ENCODE data around the gene TSPAN14. TPM values are rescaled to one million over a fixed set of nuclear protein-coding genes. Genes with fewer than 3 reads are reported as not detected.
A peak's percentile ranks its signal among the peaks of the same experiment; 100 is the strongest.

The TSPAN14 gene
- total and polyA plus RNA-seq, 2 of the 13 experiments (the other 11 are each of a cell fraction or from before 2014, with no cell fraction given), result 24.1 to 80.6 TPM

GRCh38 chr10:80454513-80455460, 677 bp downstream of the TSPAN14 start (continued):
- TF ChIP-seq ZSCAN31 (CRISPR knock-in tag; IDR thresholded peaks at IDR 0.05; ENCODE audit: low read depth) (no peak), HNRNPL (IDR thresholded peaks at IDR 0.05; ENCODE audit: low read depth, low read length) (0 out of 2 replicates have a peak, but pooled peaks have one; percentile 39), RFX1 (IDR thresholded peaks at IDR 0.05) (no peak), ARID5B (CRISPR knock-in tag; IDR thresholded peaks at IDR 0.05) (no peak), ZNF138 (CRISPR knock-in tag; IDR thresholded peaks at IDR 0.05; ENCODE audit: low read depth) (no peak), STAG1 (CRISPR knock-in tag; IDR thresholded peaks at IDR 0.05) (no peak), ZMAT3 (CRISPR knock-in tag; conservative IDR thresholded peaks at IDR 0.05) (peak; percentile 44; the same call in 1 of the 2 replicates), JUNB (CRISPR knock-in tag; IDR thresholded peaks at IDR 0.05; ENCODE audit: borderline replicate concordance) (no peak), ZFP36L1 (CRISPR knock-in tag; IDR thresholded peaks at IDR 0.05) (no peak), ZBTB43 (CRISPR knock-in tag; conservative IDR thresholded peaks at IDR 0.05) (no peak), MED8 (CRISPR knock-in tag; IDR thresholded peaks at IDR 0.05; ENCODE audit: insufficient replicate concordance) (no peak), KAT2B (IDR thresholded peaks at IDR 0.05; ENCODE audit: borderline replicate concordance, low read depth, low read length) (no peak), KLF12 (CRISPR knock-in tag; IDR thresholded peaks at IDR 0.05; ENCODE audit: borderline replicate concordance) (no peak), TCF7L2 (IDR thresholded peaks at IDR 0.05; ENCODE audit: low read depth, low read length) (no peak), ETV6 (CRISPR knock-in tag; conservative IDR thresholded peaks at IDR 0.05) (no peak), ZNF530 (CRISPR knock-in tag; IDR thresholded peaks at IDR 0.05; ENCODE audit: low read depth) (no peak), ATRX (CRISPR knock-in tag; IDR thresholded peaks at IDR 0.05; ENCODE audit: borderline replicate concordance) (no peak), ZNF883 (CRISPR knock-in tag; IDR thresholded peaks at IDR 0.05; ENCODE audit: not compliant biosample characterization) (peak; percentile 38)
- TF ChIP-seq, protein P1, sequence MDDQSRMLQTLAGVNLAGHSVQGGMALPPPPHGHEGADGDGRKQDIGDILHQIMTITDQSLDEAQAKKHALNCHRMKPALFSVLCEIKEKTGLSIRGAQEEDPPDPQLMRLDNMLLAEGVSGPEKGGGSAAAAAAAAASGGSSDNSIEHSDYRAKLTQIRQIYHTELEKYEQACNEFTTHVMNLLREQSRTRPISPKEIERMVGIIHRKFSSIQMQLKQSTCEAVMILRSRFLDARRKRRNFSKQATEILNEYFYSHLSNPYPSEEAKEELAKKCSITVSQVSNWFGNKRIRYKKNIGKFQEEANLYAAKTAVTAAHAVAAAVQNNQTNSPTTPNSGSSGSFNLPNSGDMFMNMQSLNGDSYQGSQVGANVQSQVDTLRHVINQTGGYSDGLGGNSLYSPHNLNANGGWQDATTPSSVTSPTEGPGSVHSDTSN (CRISPR knock-in tag; IDR thresholded peaks at IDR 0.05; ENCODE audit: borderline replicate concordance), result no peak
- TF ChIP-seq, protein P2, sequence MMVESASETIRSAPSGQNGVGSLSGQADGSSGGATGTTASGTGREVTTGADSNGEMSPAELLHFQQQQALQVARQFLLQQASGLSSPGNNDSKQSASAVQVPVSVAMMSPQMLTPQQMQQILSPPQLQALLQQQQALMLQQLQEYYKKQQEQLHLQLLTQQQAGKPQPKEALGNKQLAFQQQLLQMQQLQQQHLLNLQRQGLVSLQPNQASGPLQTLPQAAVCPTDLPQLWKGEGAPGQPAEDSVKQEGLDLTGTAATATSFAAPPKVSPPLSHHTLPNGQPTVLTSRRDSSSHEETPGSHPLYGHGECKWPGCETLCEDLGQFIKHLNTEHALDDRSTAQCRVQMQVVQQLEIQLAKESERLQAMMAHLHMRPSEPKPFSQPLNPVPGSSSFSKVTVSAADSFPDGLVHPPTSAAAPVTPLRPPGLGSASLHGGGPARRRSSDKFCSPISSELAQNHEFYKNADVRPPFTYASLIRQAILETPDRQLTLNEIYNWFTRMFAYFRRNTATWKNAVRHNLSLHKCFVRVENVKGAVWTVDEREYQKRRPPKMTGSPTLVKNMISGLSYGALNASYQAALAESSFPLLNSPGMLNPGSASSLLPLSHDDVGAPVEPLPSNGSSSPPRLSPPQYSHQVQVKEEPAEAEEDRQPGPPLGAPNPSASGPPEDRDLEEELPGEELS (CRISPR knock-in tag; IDR thresholded peaks at IDR 0.05), result no peak
- TF ChIP-seq, protein P3, sequence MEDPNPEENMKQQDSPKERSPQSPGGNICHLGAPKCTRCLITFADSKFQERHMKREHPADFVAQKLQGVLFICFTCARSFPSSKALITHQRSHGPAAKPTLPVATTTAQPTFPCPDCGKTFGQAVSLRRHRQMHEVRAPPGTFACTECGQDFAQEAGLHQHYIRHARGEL (CRISPR knock-in tag; IDR thresholded peaks at IDR 0.05), result no peak
